HG03439 (cell line): ENCODE measurements around the gene SARS2.
A peak's percentile ranks its signal among the peaks of the same experiment; 100 is the strongest.
"Not testable (repeated sequence)": the region's sequence is repeated elsewhere in the genome, so short reads cannot be mapped to it uniquely, and the experiment has no call there.

Experiments
- ATAC-seq: cut with Tn5 transposase; IDR thresholded peaks from one replicate; pipeline ENCODE4 v1.9.1; 2021; ENCODE audit warnings: mild to moderate bottlenecking, moderate library complexity; ENCODE audit not compliant: unreplicated experiment

The SARS2 gene

GRCh38 chr19:38946229-38947010, 15.9 kb upstream of the SARS2 start:
- ATAC-seq = no peak

- ATAC-seq = no peak
These were observed 15.1 kb upstream of the SARS2 start for GRCh38 chr19:38945562-38946228.

GRCh38 chr19:38944981-38945506, 14.5 kb upstream of the SARS2 start:
- ATAC-seq = no peak

GRCh38 chr19:38942471-38943181, 12.1 kb upstream of the SARS2 start:
- ATAC-seq = no peak

- ATAC-seq = no peak
These were observed 11.4 kb upstream of the SARS2 start for GRCh38 chr19:38941979-38942378.

GRCh38 chr19:38941466-38941865, 10.9 kb upstream of the SARS2 start:
- ATAC-seq = not testable (repeated sequence)

GRCh38 chr19:38939957-38940356, 9.4 kb upstream of the SARS2 start:
- no peak for ATAC-seq

GRCh38 chr19:38933544-38933943, 3.0 kb upstream of the SARS2 start:
- ATAC-seq = no peak

- no peak for ATAC-seq
These were observed 2.0 kb upstream of the SARS2 start for GRCh38 chr19:38932425-38933179.

GRCh38 chr19:38931521-38931793, 894 bp upstream of the SARS2 start:
- no peak for ATAC-seq

GRCh38 chr19:38930776-38931520, 385 bp upstream of the SARS2 start, which contains the start of gene MRPS12:
Gene MRPS12 (plus strand): TSS chr19:38930944. CDS start chr19:38931295, 351 bp downstream.
- peak; percentile 93 for ATAC-seq

GRCh38 chr19:38928391-38929001, 2.1 kb downstream of the SARS2 start:
- ATAC-seq = no peak

GRCh38 chr19:38924388-38924787, 6.2 kb downstream of the SARS2 start:
- no peak for ATAC-seq

GRCh38 chr19:38922482-38922881, 8.1 kb downstream of the SARS2 start:
- no peak for ATAC-seq

GRCh38 chr19:38921420-38922274, 8.9 kb downstream of the SARS2 start:
- no peak for ATAC-seq

GRCh38 chr19:38920602-38921419, 9.8 kb downstream of the SARS2 start:
- no peak for ATAC-seq

- no peak for ATAC-seq
These were observed 10.5 kb downstream of the SARS2 start for GRCh38 chr19:38919837-38920601.
